ENCODE results near the gene LRP1B. TPM values are rescaled to one million over a fixed set of nuclear protein-coding genes. Genes with fewer than 3 reads are reported as not detected.
A peak's percentile ranks its signal among the peaks of the same experiment; 100 is the strongest.

The LRP1B gene
- polyA plus RNA-seq, 2 of the 4 experiments (the other 2 are of a cell fraction), result 0.03 TPM; not detected in 1

GRCh38 chr2:141464995-141465394 is 665.8 kb downstream of the LRP1B start:
- no peaks in the 10 kb centered on the region for H3K4me1 ChIP-seq
- no peaks in the 10 kb centered on the region for H3K9me3 ChIP-seq
- ChIA-PET POLR2A (no interaction called here), CTCF (no interaction called here)
- ATAC-seq (no peak), DNase-seq (ENCODE audit: low read depth in 1 of 2, low spot score in 1 of 2) (no peak), FAIRE-seq (no peak)
- TF ChIP-seq EHMT2 (IDR thresholded peaks at IDR 0.05; ENCODE audit: low read depth), result no peak
- no peak for TF ChIP-seq CHD4 (IDR thresholded peaks at IDR 0.05; ENCODE audit: borderline replicate concordance)
- no peak for TF ChIP-seq RCOR1 (IDR thresholded peaks at IDR 0.05; ENCODE audit: low read depth, low read length)
- peak; percentile 40 for TF ChIP-seq MAFK (IDR thresholded peaks at IDR 0.05; ENCODE audit: partially characterized antibody)
- H3K27ac ChIP-seq, result no peak overlapping the region
- no peak overlapping the region for H3K4me3 ChIP-seq
- no peak overlapping the region for H3K4me2 ChIP-seq

DNA sequence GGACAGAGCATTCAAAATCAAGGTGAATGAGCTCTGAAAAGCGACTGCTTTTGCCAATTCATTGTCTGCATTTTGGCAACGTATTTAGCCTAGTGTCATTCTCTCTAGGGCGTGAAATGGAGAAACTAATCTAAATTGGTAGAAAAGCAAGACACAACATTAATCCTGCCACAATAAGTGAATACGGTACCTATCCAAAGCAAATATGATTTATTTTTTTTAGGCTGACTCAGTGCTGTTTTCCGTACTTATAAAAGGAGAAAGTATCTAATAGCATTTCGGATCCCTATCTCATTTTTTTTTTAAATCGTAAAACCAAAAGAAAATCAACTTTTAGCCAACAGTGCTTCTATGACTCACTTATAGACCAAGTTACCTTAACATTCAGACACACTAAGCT is 672.5 kb downstream of the LRP1B start:
- CTCF ChIA-PET, result no interaction called here
- POLR2A ChIA-PET, result no interaction called here
- FAIRE-seq (no peak), ATAC-seq (no peak), DNase-seq (ENCODE audit: low read depth in 1 of 2, low spot score in 1 of 2) (no peak)
- Histone ChIP-seq H3K4me1 (no peaks in the 10 kb centered on the region), H3K9me3 (no peaks in the 10 kb centered on the region), H3K4me2 (no peak overlapping the region), H3K4me3 (no peak overlapping the region), H3K27ac (no peak overlapping the region)
- WGBS (ENCODE audit: missing lambda C conversion rate), result 46% methylated on average over 7 of the region's 7 CpGs
- TF ChIP-seq POLR2AphosphoS2 (conservative IDR thresholded peaks at IDR 0.05; ENCODE audit: low read length) (no peak), RARB (CRISPR knock-in tag; IDR thresholded peaks at IDR 0.05) (no peak), CHD2 (IDR thresholded peaks at IDR 0.05; ENCODE audit: low read length, partially characterized antibody) (no peak), HDAC2 (IDR thresholded peaks at IDR 0.05) (no peak), ZFP36 (IDR thresholded peaks at IDR 0.05; ENCODE audit: borderline replicate concordance, partially characterized antibody) (no peak), NFE2L2 (conservative IDR thresholded peaks at IDR 0.05; ENCODE audit: low read length) (no peak), JUN (IDR thresholded peaks at IDR 0.05) (no peak), TFCP2L1 (CRISPR knock-in tag; IDR thresholded peaks at IDR 0.05) (no peak), MAZ (IDR thresholded peaks at IDR 0.05; ENCODE audit: borderline replicate concordance, low read depth, low read length) (no peak), HOXA7 (CRISPR knock-in tag; IDR thresholded peaks at IDR 0.05) (no peak), ELK1 (IDR thresholded peaks at IDR 0.05; ENCODE audit: low read depth, low read length) (no peak), FOSL2 (IDR thresholded peaks at IDR 0.05) (no peak), FOSL2 (CRISPR knock-in tag; IDR thresholded peaks at IDR 0.05) (no peak), CBX2 (IDR thresholded peaks at IDR 0.05; ENCODE audit: borderline replicate concordance, low read depth) (no peak), REST (IDR thresholded peaks at IDR 0.05) (no peak), KDM5A (IDR thresholded peaks at IDR 0.05) (no peak), SMC3 (IDR thresholded peaks at IDR 0.05) (no peak)

DNA sequence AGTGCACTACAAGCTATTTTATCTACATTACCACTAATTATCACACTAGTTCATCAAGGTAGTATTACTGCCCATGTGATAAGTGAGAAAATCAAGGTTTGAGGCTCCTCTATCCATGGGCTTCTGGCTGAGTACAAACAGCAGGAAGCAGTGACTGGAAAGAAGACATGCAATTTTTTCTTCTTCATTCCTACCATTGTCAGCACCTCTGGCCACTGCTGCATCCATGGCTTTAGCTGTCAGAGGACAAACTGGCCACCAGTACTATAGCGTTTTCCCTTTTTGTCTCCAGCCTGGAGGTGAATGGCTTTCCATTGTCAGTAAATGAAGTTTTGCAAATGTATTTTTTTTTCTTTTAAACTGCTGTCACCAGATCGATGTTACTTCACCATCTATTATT is 674.9 kb downstream of the LRP1B start:
- WGBS (ENCODE audit: missing lambda C conversion rate), result 6% methylated on average over 2 of the region's 2 CpGs
- CTCF ChIA-PET, result no interaction called here
- FAIRE-seq, result no peak

More for the DNA sequence above, 674.9 kb downstream of the LRP1B start:
- H3K4me3 ChIP-seq, result no peak overlapping the region
- TF ChIP-seq, protein P1, sequence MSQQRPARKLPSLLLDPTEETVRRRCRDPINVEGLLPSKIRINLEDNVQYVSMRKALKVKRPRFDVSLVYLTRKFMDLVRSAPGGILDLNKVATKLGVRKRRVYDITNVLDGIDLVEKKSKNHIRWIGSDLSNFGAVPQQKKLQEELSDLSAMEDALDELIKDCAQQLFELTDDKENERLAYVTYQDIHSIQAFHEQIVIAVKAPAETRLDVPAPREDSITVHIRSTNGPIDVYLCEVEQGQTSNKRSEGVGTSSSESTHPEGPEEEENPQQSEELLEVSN (IDR thresholded peaks at IDR 0.05; ENCODE audit: borderline replicate concordance, low read depth), result no peak
- TF ChIP-seq HDAC2 (IDR thresholded peaks at IDR 0.05), result no peak
- no peak for TF ChIP-seq SREBF2 (IDR thresholded peaks at IDR 0.05)
- TF ChIP-seq CHD2 (IDR thresholded peaks at IDR 0.05; ENCODE audit: low read length, partially characterized antibody), result no peak
- no peak for TF ChIP-seq HEYL (CRISPR knock-in tag; IDR thresholded peaks at IDR 0.05)
- TF ChIP-seq ZSCAN20 (CRISPR knock-in tag; IDR thresholded peaks at IDR 0.05), result no peak
- no peak for TF ChIP-seq CTCF (IDR thresholded peaks at IDR 0.05)
- ATAC-seq (no peak), DNase-seq (ENCODE audit: low read depth in 1 of 2, low spot score in 1 of 2) (no peak)
- H3K9me3 ChIP-seq, result no peaks in the 10 kb centered on the region
- H3K27ac ChIP-seq, result no peak overlapping the region
- POLR2A ChIA-PET, result no interaction called here
- H3K4me2 ChIP-seq, result no peak overlapping the region
- no peaks in the 10 kb centered on the region for H3K4me1 ChIP-seq

All from A549 (cell line).